Osteocyte (in vitro differentiated cells): ENCODE data around the gene OPA1. TPM values are rescaled to one million over a fixed set of nuclear protein-coding genes. Genes with fewer than 3 reads are reported as not detected.

Experiments
- DNase-seq: peaks from one replicate; pipeline ENCODE4 v3.0.0; 2021; ENCODE audit warnings: mixed read lengths; ENCODE audit not compliant: unreplicated experiment; ENCODE audit errors: extremely low spot score
- H3K27ac Mint-ChIP-seq: one replicate; pipeline ENCODE4 v1.8.0; 2021; ENCODE audit warnings: mild to moderate bottlenecking, mixed read lengths; ENCODE audit not compliant: unreplicated experiment
- H3K27me3 Mint-ChIP-seq: one replicate; pipeline ENCODE4 v1.8.0; 2021; ENCODE audit warnings: mixed read lengths; ENCODE audit not compliant: unreplicated experiment
- H3K36me3 Mint-ChIP-seq: one replicate; pipeline ENCODE4 v1.8.0; 2021; ENCODE audit warnings: mixed read lengths; ENCODE audit not compliant: unreplicated experiment
- H3K4me1 Mint-ChIP-seq: one replicate; pipeline ENCODE4 v1.8.0; 2021; ENCODE audit warnings: mixed read lengths; ENCODE audit not compliant: unreplicated experiment
- H3K4me3 Mint-ChIP-seq: one replicate; pipeline ENCODE4 v1.8.0; 2021; ENCODE audit warnings: mild to moderate bottlenecking, moderate library complexity, mixed read lengths; ENCODE audit not compliant: unreplicated experiment
- H3K9me3 Mint-ChIP-seq: one replicate; pipeline ENCODE4 v1.8.0; 2021; ENCODE audit warnings: mixed read lengths; ENCODE audit not compliant: unreplicated experiment
- total RNA-seq: library from RNA; stranded (reverse); gene quantifications from 2 replicates; pipeline ENCODE4 v1.2.1, GENCODE V29; 2021
- TF ChIP-seq, protein P1 (sequence below): fragments of 200-600 bp; sonication (generic); IDR thresholded peaks from 2 replicates; pipeline ENCODE4 v1.5.0; 2021; ENCODE audit warnings: antibody characterized with exemption, mild to moderate bottlenecking, moderate library complexity

OPA1 gene
- total RNA-seq, 1 donor from 2014 or later: 49.6 TPM

- H3K4me1 Mint-ChIP-seq: peaks cover 2% of the 10 kb centered on the region
- DNase-seq: no peak
- peaks cover 6% of the 10 kb centered on the region for H3K36me3 Mint-ChIP-seq
- H3K9me3 Mint-ChIP-seq: no peaks in the 10 kb centered on the region
- H3K4me3 Mint-ChIP-seq: no peak overlapping the region
- TF ChIP-seq, protein P1, sequence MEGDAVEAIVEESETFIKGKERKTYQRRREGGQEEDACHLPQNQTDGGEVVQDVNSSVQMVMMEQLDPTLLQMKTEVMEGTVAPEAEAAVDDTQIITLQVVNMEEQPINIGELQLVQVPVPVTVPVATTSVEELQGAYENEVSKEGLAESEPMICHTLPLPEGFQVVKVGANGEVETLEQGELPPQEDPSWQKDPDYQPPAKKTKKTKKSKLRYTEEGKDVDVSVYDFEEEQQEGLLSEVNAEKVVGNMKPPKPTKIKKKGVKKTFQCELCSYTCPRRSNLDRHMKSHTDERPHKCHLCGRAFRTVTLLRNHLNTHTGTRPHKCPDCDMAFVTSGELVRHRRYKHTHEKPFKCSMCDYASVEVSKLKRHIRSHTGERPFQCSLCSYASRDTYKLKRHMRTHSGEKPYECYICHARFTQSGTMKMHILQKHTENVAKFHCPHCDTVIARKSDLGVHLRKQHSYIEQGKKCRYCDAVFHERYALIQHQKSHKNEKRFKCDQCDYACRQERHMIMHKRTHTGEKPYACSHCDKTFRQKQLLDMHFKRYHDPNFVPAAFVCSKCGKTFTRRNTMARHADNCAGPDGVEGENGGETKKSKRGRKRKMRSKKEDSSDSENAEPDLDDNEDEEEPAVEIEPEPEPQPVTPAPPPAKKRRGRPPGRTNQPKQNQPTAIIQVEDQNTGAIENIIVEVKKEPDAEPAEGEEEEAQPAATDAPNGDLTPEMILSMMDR: no peak
- no peaks in the 10 kb centered on the region for H3K27me3 Mint-ChIP-seq
- no peak overlapping the region for H3K27ac Mint-ChIP-seq
These were observed 109.1 kb downstream of the OPA1 start for GRCh38 chr3:193701953-193702635.

DNA sequence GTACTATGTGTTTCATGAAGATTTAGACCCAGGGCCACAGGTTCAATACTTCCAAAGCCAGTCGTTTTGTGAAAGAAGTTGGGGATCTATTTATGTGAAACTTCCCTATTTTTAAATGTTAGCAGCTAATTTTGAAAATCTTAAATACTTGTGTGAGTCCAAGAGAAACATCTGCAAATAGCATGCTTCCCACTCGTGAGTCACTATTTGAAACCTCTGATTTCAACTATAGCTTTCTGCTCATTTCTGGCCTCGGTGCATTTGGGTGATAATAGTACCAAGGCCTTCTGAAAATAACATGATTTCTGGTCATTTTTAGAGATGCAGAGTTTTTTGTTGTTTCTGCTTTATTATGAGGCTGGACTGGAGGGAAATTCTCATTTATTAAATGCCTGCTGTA is 110.0 kb downstream of the OPA1 start:
- DNase-seq: no peak
- Mint-ChIP-seq H3K27me3 (no peaks in the 10 kb centered on the region), H3K36me3 (peaks cover 6% of the 10 kb centered on the region), H3K9me3 (peaks cover 4% of the 10 kb centered on the region), H3K4me3 (no peak overlapping the region), H3K4me1 (no peaks in the 10 kb centered on the region), H3K27ac (no peak overlapping the region)
- TF ChIP-seq, protein P1: no peak

GRCh38 chr3:193704431-193704830 is 111.4 kb downstream of the OPA1 start:
- no peak overlapping the region for H3K4me3 Mint-ChIP-seq
- no peak overlapping the region for H3K27ac Mint-ChIP-seq
- TF ChIP-seq, protein P1: no peak
- H3K36me3 Mint-ChIP-seq: peaks cover under 1% of the 10 kb centered on the region
- no peak for DNase-seq
- peaks cover 5% of the 10 kb centered on the region for H3K9me3 Mint-ChIP-seq
- H3K27me3 Mint-ChIP-seq: peaks cover under 1% of the 10 kb centered on the region
- H3K4me1 Mint-ChIP-seq: no peaks in the 10 kb centered on the region

- H3K36me3 Mint-ChIP-seq: no peaks in the 10 kb centered on the region
- H3K27me3 Mint-ChIP-seq: peaks cover 8% of the 10 kb centered on the region
- DNase-seq: no peak
- no peak overlapping the region for H3K27ac Mint-ChIP-seq
- no peak overlapping the region for H3K4me3 Mint-ChIP-seq
- peaks cover 5% of the 10 kb centered on the region for H3K9me3 Mint-ChIP-seq
- TF ChIP-seq, protein P1: no peak
- peaks cover 9% of the 10 kb centered on the region for H3K4me1 Mint-ChIP-seq
These were observed 115.3 kb downstream of the OPA1 start for GRCh38 chr3:193708270-193708669.

DNA sequence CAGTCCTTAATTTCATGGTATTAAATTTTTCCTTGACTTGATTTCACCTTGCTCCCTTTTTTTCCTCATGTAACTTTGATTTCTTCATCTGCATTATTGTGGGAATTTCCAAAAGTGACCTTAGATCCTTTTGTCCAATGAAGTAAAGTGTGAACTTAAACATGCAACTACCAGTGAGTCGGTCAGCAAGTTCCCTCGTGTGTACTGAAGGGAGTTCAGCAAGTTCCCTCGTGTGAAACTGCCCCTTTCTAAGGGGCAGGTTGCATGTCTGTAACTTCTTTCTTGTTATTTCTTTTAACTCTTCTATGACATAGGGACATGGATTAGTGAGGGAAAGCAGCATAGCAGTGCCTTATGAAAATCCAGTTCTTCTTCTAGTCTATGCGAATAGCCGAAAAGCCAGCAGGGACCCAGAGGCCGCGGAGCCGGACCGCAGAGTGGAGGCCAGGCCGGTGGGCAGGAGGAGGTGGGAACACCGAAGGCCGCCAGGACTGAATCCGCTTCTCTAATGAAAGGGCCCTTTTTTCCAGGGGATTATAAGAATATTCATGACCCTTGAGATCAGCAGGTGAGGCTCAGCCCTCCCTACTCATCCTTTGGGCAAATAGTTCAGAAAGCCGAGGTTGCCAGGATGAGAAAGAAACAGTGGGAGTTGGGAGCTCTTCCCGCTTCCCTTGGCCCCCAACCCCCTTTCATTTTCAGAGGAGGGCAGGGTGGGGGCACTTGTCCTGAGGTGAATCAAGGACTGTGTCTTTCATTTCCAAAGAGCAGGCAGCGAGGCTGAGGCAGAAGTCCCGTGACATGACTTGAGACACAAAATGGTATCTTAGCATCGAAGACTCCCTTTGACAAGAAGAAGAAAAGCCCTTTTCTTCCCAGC is 117.5 kb downstream of the OPA1 start:
- Mint-ChIP-seq H3K4me1 (peaks cover 9% of the 10 kb centered on the region), H3K36me3 (no peaks in the 10 kb centered on the region), H3K9me3 (peaks cover 16% of the 10 kb centered on the region), H3K27me3 (peaks cover 8% of the 10 kb centered on the region), H3K27ac (no peak overlapping the region), H3K4me3 (no peak overlapping the region)
- DNase-seq: no peak
- TF ChIP-seq, protein P1: no peak
